Stimulated activated CD8-positive, alpha-beta memory T cell treated with anti-CD3 and anti-CD28 coated beads, Interleukin-7, amount 100 ng/mL, for 1 hour (primary cell): Measurements from ENCODE around the gene CTNNA2.

Experiments
- DNase-seq, 2 donors: peaks; one replicate each; pipeline ENCODE4 v3.0.0-alpha.2; 2020; ENCODE audit warnings: low read depth in 2 of 2

The CTNNA2 gene

GRCh38 chr2:80323610-80324009 lies 810.8 kb downstream of the CTNNA2 start:
- no peak for DNase-seq

GRCh38 chr2:80324525-80324924 lies 811.7 kb downstream of the CTNNA2 start:
- no peak for DNase-seq

GRCh38 chr2:80326214-80326613 lies 813.4 kb downstream of the CTNNA2 start:
- no peak for DNase-seq

GRCh38 chr2:80326861-80327260 lies 814.0 kb downstream of the CTNNA2 start:
- DNase-seq, result no peak

GRCh38 chr2:80328159-80328571 lies 815.3 kb downstream of the CTNNA2 start:
- DNase-seq, result no peak

- no peak for DNase-seq
Measured at GRCh38 chr2:80329491-80329890, 816.6 kb downstream of the CTNNA2 start.

- DNase-seq, result no peak
Measured at GRCh38 chr2:80330527-80331450, 817.9 kb downstream of the CTNNA2 start.

- DNase-seq, result no peak
Measured at GRCh38 chr2:80333886-80334285, 821.0 kb downstream of the CTNNA2 start.

GRCh38 chr2:80335411-80335810 lies 822.6 kb downstream of the CTNNA2 start:
- no peak for DNase-seq

GRCh38 chr2:80338794-80339193 lies 825.9 kb downstream of the CTNNA2 start:
- DNase-seq, result no peak

- no peak for DNase-seq
Measured at GRCh38 chr2:80340022-80340421, 827.2 kb downstream of the CTNNA2 start.

- DNase-seq, result no peak
Measured at GRCh38 chr2:80348078-80348477, 835.2 kb downstream of the CTNNA2 start.

- no peak for DNase-seq
Measured at GRCh38 chr2:80348953-80349352, 836.1 kb downstream of the CTNNA2 start.

GRCh38 chr2:80351231-80351630 lies 838.4 kb downstream of the CTNNA2 start:
- no peak for DNase-seq

GRCh38 chr2:80354858-80355257 lies 842.0 kb downstream of the CTNNA2 start:
- no peak for DNase-seq

- DNase-seq, result no peak
Measured at GRCh38 chr2:80361904-80362303, 849.1 kb downstream of the CTNNA2 start.

- no peak for DNase-seq
Measured at GRCh38 chr2:80363330-80363729, 850.5 kb downstream of the CTNNA2 start.

GRCh38 chr2:80363791-80364349 lies 851.0 kb downstream of the CTNNA2 start:
- DNase-seq, result no peak

- DNase-seq, result no peak
Measured at GRCh38 chr2:80364524-80365212, 851.8 kb downstream of the CTNNA2 start.

- DNase-seq, result no peak
Measured at GRCh38 chr2:80365762-80366161, 852.9 kb downstream of the CTNNA2 start.

GRCh38 chr2:80370375-80371009 lies 857.6 kb downstream of the CTNNA2 start:
- DNase-seq, result no peak

- no peak for DNase-seq
Measured at GRCh38 chr2:80374105-80374504, 861.3 kb downstream of the CTNNA2 start.
